HepG2 (cell line): ENCODE results near the gene RSPH9. TPM values are rescaled to one million over a fixed set of nuclear protein-coding genes. Genes with fewer than 3 reads are reported as not detected.

Experiments used
- ATF7 ChIP-seq, 2 experiments: fragments of 450-650 bp in 1 of 2; sonication (generic) in 1 of 2; formaldehyde crosslinking in 1 of 2; IDR thresholded peaks; 2 replicates each; pipeline versions ENCODE4 v1.4.0 to v1.6.1; 2016 to 2020; ENCODE audit warnings: antibody characterized with exemption in 1 of 2, mild to moderate bottlenecking in 1 of 2, missing genetic modification reagents in 1 of 2
- BRCA1 ChIP-seq: sonication (generic); formaldehyde crosslinking; IDR thresholded peaks from 2 replicates; pipeline ENCODE4 v1.4.0; 2020; ENCODE audit warnings: missing genetic modification reagents
- ERF ChIP-seq: IDR thresholded peaks from 2 replicates; pipeline ENCODE4 v1.6.1; 2018; ENCODE audit warnings: missing biosample characterization, missing genetic modification reagents
- FOXA3 ChIP-seq: IDR thresholded peaks from 2 replicates; pipeline ENCODE4 v1.6.1; 2016; ENCODE audit warnings: missing genetic modification reagents, missing compliant biosample characterization
- HNF4A ChIP-seq: sonication (generic); formaldehyde crosslinking; IDR thresholded peaks from 2 replicates; pipeline ENCODE4 v1.4.0; 2020; ENCODE audit warnings: missing genetic modification reagents
- HNRNPLL ChIP-seq: fragments of 200-400 bp; formaldehyde crosslinking; IDR thresholded peaks from 2 replicates; pipeline ENCODE4 v1.6.1; 2017; ENCODE audit warnings: mild to moderate bottlenecking, low read depth, low read length; ENCODE audit not compliant: poor library complexity, severe bottlenecking
- KMT2B ChIP-seq: IDR thresholded peaks from 2 replicates; pipeline ENCODE4 v1.6.1; 2016; ENCODE audit warnings: missing genetic modification reagents, missing compliant biosample characterization
- NFE2L1 ChIP-seq: sonication (generic); formaldehyde crosslinking; IDR thresholded peaks from 2 replicates; pipeline ENCODE4 v1.4.0; 2020; ENCODE audit warnings: missing genetic modification reagents, mild to moderate bottlenecking, borderline replicate concordance
- PATZ1 ChIP-seq: sonication (generic); formaldehyde crosslinking; IDR thresholded peaks from 2 replicates; pipeline ENCODE4 v1.4.0; 2020; ENCODE audit warnings: missing genetic modification reagents
- PHB2 ChIP-seq: fragments of 450-650 bp; IDR thresholded peaks from 2 replicates; pipeline ENCODE4 v1.6.1; 2018; ENCODE audit not compliant: partially characterized antibody
- RARA ChIP-seq: IDR thresholded peaks from 2 replicates; pipeline ENCODE4 v1.6.1; 2016; ENCODE audit warnings: missing genetic modification reagents, missing compliant biosample characterization
- SRY ChIP-seq: sonication (generic); formaldehyde crosslinking; IDR thresholded peaks from 2 replicates; pipeline ENCODE4 v1.8.0; 2022; ENCODE audit warnings: mild to moderate bottlenecking, missing genetic modification reagents
- STAT5B ChIP-seq: sonication (generic); formaldehyde crosslinking; IDR thresholded peaks from 2 replicates; pipeline ENCODE4 v1.4.0; 2020; ENCODE audit warnings: missing genetic modification reagents
- U2AF1 ChIP-seq: fragments of 200-400 bp; formaldehyde crosslinking; optimal IDR thresholded peaks from 2 replicates; pipeline ENCODE3; 2017; ENCODE audit warnings: mild to moderate bottlenecking, low read depth, low read length
- YEATS4 ChIP-seq: sonication (generic); formaldehyde crosslinking; IDR thresholded peaks from 2 replicates; pipeline ENCODE4 v1.4.0; 2020; ENCODE audit warnings: missing genetic modification reagents, borderline replicate concordance
- ZIK1 ChIP-seq: sonication (generic); formaldehyde crosslinking; IDR thresholded peaks from 2 replicates; pipeline ENCODE4 v1.5.0; 2020; ENCODE audit warnings: mild to moderate bottlenecking, low read depth, missing genetic modification reagents, borderline replicate concordance
- ZNF230 ChIP-seq: sonication (generic); formaldehyde crosslinking; IDR thresholded peaks from 2 replicates; pipeline ENCODE4 v1.4.0; 2020; ENCODE audit warnings: mild to moderate bottlenecking, missing genetic modification reagents
- ZNF260 ChIP-seq: sonication (generic); formaldehyde crosslinking; IDR thresholded peaks from 2 replicates; pipeline ENCODE4 v1.4.0; 2020; ENCODE audit warnings: missing genetic modification reagents, low read depth, mild to moderate bottlenecking, borderline replicate concordance
- ZNF282 ChIP-seq: fragments of 450-650 bp; IDR thresholded peaks from 2 replicates; pipeline ENCODE4 v1.6.1; 2018; ENCODE audit not compliant: partially characterized antibody
- ZNF503 ChIP-seq: sonication (generic); formaldehyde crosslinking; IDR thresholded peaks from 2 replicates; pipeline ENCODE4 v1.4.0; 2020; ENCODE audit warnings: missing genetic modification reagents
- ZNF549 ChIP-seq: sonication (generic); formaldehyde crosslinking; IDR thresholded peaks from 2 replicates; pipeline ENCODE4 v1.5.0; 2020; ENCODE audit warnings: missing genetic modification reagents
- ZNF792 ChIP-seq: IDR thresholded peaks from 2 replicates; pipeline ENCODE4 v1.6.1; 2016
- ZNF83 ChIP-seq: sonication (generic); formaldehyde crosslinking; IDR thresholded peaks from 2 replicates; pipeline ENCODE4 v1.4.0; 2020; ENCODE audit warnings: missing genetic modification reagents, mild to moderate bottlenecking, borderline replicate concordance
- polyA plus RNA-seq, 8 experiments: library from polyadenylated mRNA; depleted of rRNA in 3 of 8; stranded (reverse) in 7 of 8; unstranded in 1 of 8; fragments of >200 nt; fragmentation: Illumina TruSeq in 4 of 8; extraction: Trizol in 4 of 8; gene quantifications; 2 replicates each; pipeline versions ENCODE4 v1.2.1 to v1.2.3, GENCODE V29; 2011 to 2016; ENCODE audit warnings: low read depth in 4 of 8, missing spikeins in 1 of 8, mixed read lengths in 1 of 8; ENCODE audit not compliant: insufficient read depth in 1 of 8
- total RNA-seq, 5 experiments: library from RNA; depleted of rRNA; stranded (reverse); fragments of >200 nt; fragmentation: Illumina TruSeq; extraction: Trizol; gene quantifications; 2 replicates each; pipeline ENCODE4 v1.2.3, GENCODE V29; 2016; ENCODE audit warnings: low read depth in 1 of 5
- TF ChIP-seq, protein P1 (sequence below): sonication (generic); formaldehyde crosslinking; IDR thresholded peaks from 2 replicates; pipeline ENCODE4 v1.5.0; 2020; ENCODE audit warnings: mild to moderate bottlenecking, missing genetic modification reagents

The RSPH9 gene
- total and polyA plus RNA-seq, 2 of the 13 experiments (the other 11 are each of a cell fraction or from before 2014, with no cell fraction given) = 0.04 TPM; not detected in 1

DNA sequence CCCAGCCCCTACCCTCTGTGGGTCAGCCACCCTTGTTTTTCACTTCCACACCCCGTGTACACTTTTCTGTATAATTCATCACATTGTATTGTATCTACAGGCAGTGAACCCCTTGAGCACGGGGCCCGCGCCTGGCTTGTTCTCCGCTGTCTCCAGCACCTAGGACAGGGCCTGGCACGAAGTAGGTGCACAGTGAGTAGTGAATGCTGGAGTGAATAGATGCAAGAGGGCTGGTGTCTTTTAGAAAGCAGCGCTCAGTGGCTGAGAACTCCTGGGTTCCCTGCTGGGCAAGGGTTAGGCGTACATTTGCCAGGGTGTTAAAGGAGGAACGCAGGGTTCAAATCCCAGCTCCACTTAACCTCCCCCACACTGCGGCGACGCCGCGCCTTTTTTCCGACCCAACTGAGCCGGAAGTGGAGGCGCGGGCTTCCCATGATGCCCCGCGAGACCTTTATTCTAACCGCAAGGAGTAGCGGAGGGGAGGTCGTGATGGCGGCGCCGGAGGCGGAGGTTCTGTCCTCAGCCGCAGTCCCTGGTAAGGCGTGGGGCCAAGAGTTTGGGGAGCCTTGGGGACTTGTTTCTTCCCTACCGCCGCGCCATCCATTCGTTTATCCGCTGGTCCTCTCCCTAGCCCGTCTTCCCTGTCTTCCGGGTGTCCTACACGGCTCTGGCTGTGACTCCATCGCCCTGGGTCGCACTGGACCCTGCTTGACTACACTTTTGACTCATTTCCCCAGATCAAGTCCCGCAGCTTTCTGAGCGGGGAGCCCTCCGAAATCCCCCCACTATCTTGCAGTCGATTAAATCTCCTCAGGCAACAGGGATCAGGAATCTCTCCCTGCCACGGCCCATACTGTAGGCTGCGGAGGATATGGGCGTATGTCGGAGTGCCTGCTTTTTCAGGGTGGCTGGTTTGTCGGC lies 9.2 kb upstream of the RSPH9 start, which contains the start of gene MAD2L1BP (continued):
- TF ChIP-seq, protein P1, sequence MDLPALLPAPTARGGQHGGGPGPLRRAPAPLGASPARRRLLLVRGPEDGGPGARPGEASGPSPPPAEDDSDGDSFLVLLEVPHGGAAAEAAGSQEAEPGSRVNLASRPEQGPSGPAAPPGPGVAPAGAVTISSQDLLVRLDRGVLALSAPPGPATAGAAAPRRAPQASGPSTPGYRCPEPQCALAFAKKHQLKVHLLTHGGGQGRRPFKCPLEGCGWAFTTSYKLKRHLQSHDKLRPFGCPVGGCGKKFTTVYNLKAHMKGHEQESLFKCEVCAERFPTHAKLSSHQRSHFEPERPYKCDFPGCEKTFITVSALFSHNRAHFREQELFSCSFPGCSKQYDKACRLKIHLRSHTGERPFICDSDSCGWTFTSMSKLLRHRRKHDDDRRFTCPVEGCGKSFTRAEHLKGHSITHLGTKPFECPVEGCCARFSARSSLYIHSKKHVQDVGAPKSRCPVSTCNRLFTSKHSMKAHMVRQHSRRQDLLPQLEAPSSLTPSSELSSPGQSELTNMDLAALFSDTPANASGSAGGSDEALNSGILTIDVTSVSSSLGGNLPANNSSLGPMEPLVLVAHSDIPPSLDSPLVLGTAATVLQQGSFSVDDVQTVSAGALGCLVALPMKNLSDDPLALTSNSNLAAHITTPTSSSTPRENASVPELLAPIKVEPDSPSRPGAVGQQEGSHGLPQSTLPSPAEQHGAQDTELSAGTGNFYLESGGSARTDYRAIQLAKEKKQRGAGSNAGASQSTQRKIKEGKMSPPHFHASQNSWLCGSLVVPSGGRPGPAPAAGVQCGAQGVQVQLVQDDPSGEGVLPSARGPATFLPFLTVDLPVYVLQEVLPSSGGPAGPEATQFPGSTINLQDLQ = peak; percentile 89; the same call in 1 of the 2 replicates
- TF ChIP-seq YEATS4 (CRISPR knock-in tag) (peak; percentile 86; the same call in 1 of the 2 replicates), PHB2 (no peak), KMT2B (peak; percentile 90), ATF7 (IDR thresholded peaks at IDR 0.05) (no peak), ATF7 (CRISPR knock-in tag; IDR thresholded peaks at IDR 0.05) (peak; percentile 47; the same call in 1 of the 2 replicates), ZIK1 (CRISPR knock-in tag) (peak; percentile 81), SRY (peak; percentile 72; the same call in 1 of the 2 replicates), ZNF503 (no peak), ZNF260 (CRISPR knock-in tag) (no peak), ZNF230 (CRISPR knock-in tag) (no peak), ZNF282 (no peak), U2AF1 (no peak), ZNF792 (CRISPR knock-in tag) (peak; percentile 96), ERF (CRISPR knock-in tag) (peak; percentile 97), FOXA3 (CRISPR knock-in tag) (peak; percentile 53), STAT5B (peak; percentile 59; the same call in 1 of the 2 replicates), ZNF83 (CRISPR knock-in tag) (peak; percentile 67; the same call in 1 of the 2 replicates), BRCA1 (no peak), RARA (CRISPR knock-in tag) (peak; percentile 48), ZNF549 (no peak), PATZ1 (peak; percentile 26; the same call in 1 of the 2 replicates), NFE2L1 (no peak; the same call in 1 of the 2 replicates), HNF4A (CRISPR knock-in tag) (peak; percentile 67; the same call in 1 of the 2 replicates), HNRNPLL (peak; percentile 88)
